Pancreas (tissue), 10 donors: ENCODE results near the gene RNASEL. TPM values are rescaled to one million over a fixed set of nuclear protein-coding genes. Genes with fewer than 3 reads are reported as not detected.

Source experiments
- ATAC-seq, 4 donors: fragments of 200-7000 bp; cut with Tn5 transposase; one replicate each; pipeline versions ENCODE4 v1.8.0 to v1.9.1; 2020; ENCODE audit warnings: mild to moderate bottlenecking in 4 of 4, moderate library complexity in 4 of 4
- DNase-seq, 6 donors: peaks; one replicate each; pipeline ENCODE4 v3.0.0-alpha.2; 2020
- FAIRE-seq: peaks from 2 replicates; lab custom pipeline; 2012; peaks lifted over from hg19 to GRCh38; lab: Jason Lieb, UNC
- H3K27ac ChIP-seq, 4 donors: fragments of 200-600 bp; sonication (generic); 1 replicate in 3 of 4; 2 replicates in 1 of 4; pipeline versions ENCODE4 v1.5.0 to v1.8.0; 2020
- H3K27me3 ChIP-seq, 4 donors: fragments of 200-600 bp; one replicate each; pipeline ENCODE4 v1.8.0; 2021
- H3K36me3 ChIP-seq, 3 donors: fragments of 200-600 bp; sonication (generic) in 1 of 3; one replicate each; pipeline versions ENCODE4 v1.5.0 to v1.8.0; 2020 to 2021
- H3K4me1 ChIP-seq, 3 donors: fragments of 200-600 bp; one replicate each; pipeline ENCODE4 v1.8.0; 2021
- H3K4me3 ChIP-seq, 4 donors: fragments of 200-600 bp; sonication (generic) in 2 of 4; one replicate each; pipeline versions ENCODE4 v1.5.0 to v1.8.0; 2020 to 2021
- H3K9me3 ChIP-seq, 4 donors: fragments of 200-600 bp; one replicate each; pipeline ENCODE4 v1.8.0; 2021
- CTCF ChIP-seq, 4 donors: fragments of 200-600 bp; sonication (generic) in 3 of 4; IDR thresholded peaks; one replicate each; pipeline versions ENCODE4 v1.5.0 to v1.8.0; 2021; ENCODE audit warnings: antibody characterized with exemption in 4 of 4
- WGBS, 2 donors: extraction: QIAGEN DNeasy Blood & Tissue Kit; methylation state at CpG; one replicate each; pipeline ENCODE4 v1.1.7; 2013; 5-methylcytosine and 5-hydroxymethylcytosine counted together
- intact Hi-C, 3 donors: fragments of 100-400 bp; cut with DNase I; formaldehyde crosslinking; loops; one replicate each; pipeline versions ENCODE4 v1.11.1 to v1.14.2; 2022
- polyA plus RNA-seq, 2 donors: library from polyadenylated mRNA; stranded (reverse); fragments of 200-250 nt; gene quantifications; one replicate each; pipeline ENCODE4 v1.2.3, GENCODE V29; 2013
- total RNA-seq, 6 donors: library from RNA; stranded (reverse); fragmentation: NEBNext Ultra II Directional in 4 of 6; extraction: Animal tissue kit (Norgen Biotek cat#: 25700) in 4 of 6; gene quantifications; one replicate each; pipeline versions ENCODE4 v1.2.1 to v1.2.4, GENCODE V29; 2021 to 2023
- donor health status: healthy with polysubstance abuse.
- donor health status: DM: no; HTN: no; CAD: no; lungs with moderate emphysema.
- donor health status: DM: no; HTN: no; CAD: no.
- donor health status: control.
- donor health status: control.
- donor health status: Bipolar disorder and iron deficiency.
- donor health status: DM: yes; HTN: yes; CAD: no.
- donor health status: DM: no; HTN: no; CAD: no.
- donor health status: DM: no; HTN: no; CAD: no.
- donor health status: DM: yes; HTN: yes; CAD: no.

RNASEL gene
- total and polyA plus RNA-seq, 8 donors = 1.1 to 7.0 (median 2.7) TPM

DNA sequence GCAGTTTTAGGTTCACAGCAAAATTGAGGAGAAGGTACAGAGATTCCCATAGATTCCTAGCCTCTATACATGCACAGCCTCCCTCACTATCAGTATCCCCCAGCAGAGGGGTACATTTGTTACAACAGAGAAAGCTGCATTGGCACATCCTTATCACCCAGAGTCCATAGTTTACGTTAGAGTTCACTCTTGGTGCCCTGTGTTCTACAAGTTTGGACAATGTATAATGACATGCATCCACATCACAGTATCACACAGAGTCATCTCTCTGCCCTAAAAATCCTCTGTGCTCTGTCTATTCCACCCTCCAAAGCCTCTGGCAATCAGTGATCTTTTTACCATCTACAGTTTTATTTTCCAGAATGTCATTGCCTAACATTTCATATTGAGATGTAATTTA is 37.5 kb upstream of the RNASEL start:
- WGBS, 2 donors = 54 to 63% methylated on average over 1 of the region's 1 CpG
- no peak for TF ChIP-seq CTCF (IDR thresholded peaks at IDR 0.05)
- no peaks in the 10 kb centered on the region for H3K27me3 ChIP-seq
- H3K4me1 ChIP-seq = no peaks in the 10 kb centered on the region
- H3K36me3 ChIP-seq = no peaks in the 10 kb centered on the region
- no peak for DNase-seq
- no peak overlapping the region for H3K4me3 ChIP-seq
- no peak for ATAC-seq
- H3K27ac ChIP-seq = no peak overlapping the region
- intact Hi-C loops = no loop called here
- no peak for FAIRE-seq
- H3K9me3 ChIP-seq = no peaks in the 10 kb centered on the region

DNA sequence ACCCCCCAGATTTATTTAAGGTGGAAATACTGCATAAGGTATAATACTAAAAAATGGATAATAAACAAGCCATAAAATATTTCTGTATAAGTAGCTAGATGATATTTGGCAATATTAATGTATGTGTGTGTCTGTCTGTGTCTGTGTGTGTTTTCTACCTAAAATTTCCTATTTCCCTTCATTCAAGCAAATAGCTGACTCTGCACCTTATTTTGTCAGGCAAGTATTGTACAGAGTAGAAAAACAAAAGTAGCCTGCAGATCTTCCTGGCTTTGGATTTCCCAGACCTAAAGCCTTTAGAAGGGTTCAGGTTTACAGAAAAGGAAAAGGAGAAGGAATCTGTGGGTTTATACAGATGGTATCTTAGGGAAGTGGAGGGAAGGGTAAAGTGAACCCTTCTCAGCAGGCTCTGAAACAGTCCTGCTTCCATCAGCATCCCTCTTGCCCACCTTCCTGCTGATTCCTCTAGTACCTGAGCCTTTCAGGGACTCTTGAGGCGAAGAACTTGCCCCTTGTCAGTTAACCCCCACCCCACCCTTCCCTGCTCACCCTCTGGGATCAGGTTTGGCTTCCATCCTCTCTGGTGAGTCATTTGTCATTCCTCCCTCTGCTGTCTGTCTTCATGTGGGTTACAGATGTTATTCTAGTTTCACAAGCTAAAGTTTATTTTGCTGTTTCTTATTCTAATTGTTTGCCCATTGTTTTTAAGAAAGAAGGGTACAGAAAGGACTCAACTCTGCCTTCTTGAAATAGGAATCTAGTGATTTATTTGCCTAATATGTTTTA is 36.9 kb upstream of the RNASEL start:
- no peak for TF ChIP-seq CTCF (IDR thresholded peaks at IDR 0.05)
- intact Hi-C loops = no loop called here
- WGBS, 2 donors = 54 to 64% methylated on average over 1 of the region's 1 CpG
- DNase-seq (no peak), ATAC-seq (no peak), FAIRE-seq (no peak)
- no peak overlapping the region for H3K27ac ChIP-seq
- H3K4me1 ChIP-seq = no peaks in the 10 kb centered on the region
- H3K36me3 ChIP-seq = no peaks in the 10 kb centered on the region
- no peaks in the 10 kb centered on the region for H3K9me3 ChIP-seq
- no peaks in the 10 kb centered on the region for H3K27me3 ChIP-seq
- H3K4me3 ChIP-seq = no peak overlapping the region

GRCh38 chr1:182625024-182625423 is 36.0 kb upstream of the RNASEL start:
- H3K9me3 ChIP-seq = no peaks in the 10 kb centered on the region
- FAIRE-seq (no peak), ATAC-seq (no peak), DNase-seq (no peak)
- intact Hi-C loops = no loop called here
- H3K4me3 ChIP-seq = no peak overlapping the region
- H3K4me1 ChIP-seq = no peaks in the 10 kb centered on the region
- no peaks in the 10 kb centered on the region for H3K27me3 ChIP-seq
- H3K36me3 ChIP-seq = no peaks in the 10 kb centered on the region
- no peak overlapping the region for H3K27ac ChIP-seq
- no peak for TF ChIP-seq CTCF (IDR thresholded peaks at IDR 0.05)
- 74 to 77% methylated on average over 3 of the region's 3 CpGs for WGBS, 2 donors

GRCh38 chr1:182624577-182624976 is 35.5 kb upstream of the RNASEL start:
- DNase-seq (no peak), FAIRE-seq (no peak), ATAC-seq (no peak)
- intact Hi-C loops = no loop called here
- Histone ChIP-seq H3K36me3 (no peaks in the 10 kb centered on the region), H3K27me3 (no peaks in the 10 kb centered on the region), H3K27ac (no peak overlapping the region), H3K4me1 (no peaks in the 10 kb centered on the region), H3K4me3 (no peak overlapping the region), H3K9me3 (no peaks in the 10 kb centered on the region)
- WGBS, 2 donors = 26 to 38% methylated on average over 1 of the region's 1 CpG
- no peak for TF ChIP-seq CTCF (IDR thresholded peaks at IDR 0.05)

- no peaks in the 10 kb centered on the region for H3K9me3 ChIP-seq
- no peak for TF ChIP-seq CTCF (IDR thresholded peaks at IDR 0.05)
- no peak for FAIRE-seq
- no peak overlapping the region for H3K4me3 ChIP-seq
- no peak overlapping the region for H3K27ac ChIP-seq
- H3K4me1 ChIP-seq = no peaks in the 10 kb centered on the region
- no peak for DNase-seq
- WGBS, 2 donors = 71 to 73% methylated on average over 6 of the region's 6 CpGs
- no peaks in the 10 kb centered on the region for H3K27me3 ChIP-seq
- no peaks in the 10 kb centered on the region for H3K36me3 ChIP-seq
- intact Hi-C loops = no loop called here
- peak in 2 of 4 donors; percentile 43 to 64 for ATAC-seq
These were observed 34.0 kb upstream of the RNASEL start for GRCh38 chr1:182622901-182623528.
